Activated naive CD8-positive, alpha-beta T cell treated with anti-CD3 and anti-CD28 coated beads, Interleukin-2, amount 10 ng/mL, durations not matched to agents 7 days and 5 days (primary cell): ENCODE data around the gene ANKRD29. TPM values are rescaled to one million over a fixed set of nuclear protein-coding genes. Genes with fewer than 3 reads are reported as not detected.

ENCODE experiments used
- ATAC-seq: fragments of 150-1000 bp; cut with Tn5 transposase; one replicate; pipeline ENCODE4 v1.10.0; 2021; ENCODE audit warnings: low read depth, moderate library complexity
- POLR2A ChIA-PET: fragments of 350-600 bp; sonication (Branson Sonifier 250); formaldehyde crosslinking; loops from one replicate; lab custom pipeline; 2021; ENCODE audit warnings: antibody characterized with exemption; lab: Charles Lee
- DNase-seq: peaks from one replicate; pipeline ENCODE4 v3.0.0; 2021
- H3K27ac Mint-ChIP-seq: one replicate; pipeline ENCODE4 v1.8.0; 2022; ENCODE audit warnings: mild to moderate bottlenecking, mixed read lengths
- H3K27me3 Mint-ChIP-seq: one replicate; pipeline ENCODE4 v1.8.0; 2022; ENCODE audit warnings: mild to moderate bottlenecking, moderate library complexity, mixed read lengths
- H3K36me3 Mint-ChIP-seq: one replicate; pipeline ENCODE4 v1.8.0; 2021; ENCODE audit warnings: mild to moderate bottlenecking, mixed read lengths
- H3K4me1 Mint-ChIP-seq: one replicate; pipeline ENCODE4 v1.8.0; 2021; ENCODE audit warnings: mixed read lengths
- H3K4me3 Mint-ChIP-seq: one replicate; pipeline ENCODE4 v1.8.0; 2022; ENCODE audit warnings: mild to moderate bottlenecking, moderate library complexity, mixed read lengths
- H3K9me3 Mint-ChIP-seq: one replicate; pipeline ENCODE4 v1.8.0; 2021; ENCODE audit warnings: mixed read lengths
- total RNA-seq, 2 experiments: library from RNA; stranded (reverse); gene quantifications; one replicate each; pipeline ENCODE4 v1.2.3, GENCODE V29; 2021

Gene ANKRD29
- total RNA-seq, 2 experiments from 2014 or later = not detected

DNA sequence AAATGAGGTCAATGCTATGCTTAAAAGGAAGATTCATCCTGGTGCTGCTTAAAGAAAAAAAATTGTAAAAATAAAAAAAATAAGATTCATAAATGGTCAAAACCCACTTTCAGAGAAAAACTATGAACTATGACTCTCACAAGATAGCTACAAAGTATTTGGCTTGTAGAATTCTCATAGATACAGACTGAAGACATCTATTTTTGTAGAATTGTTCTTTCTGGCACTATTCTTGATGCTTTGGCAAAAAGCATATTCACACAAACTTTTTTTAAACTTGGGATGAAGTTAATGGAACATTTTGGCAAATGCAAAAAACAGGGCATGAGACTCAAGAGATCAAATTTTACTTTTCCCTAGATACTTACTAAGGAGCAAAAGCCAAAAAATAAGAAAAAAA is 12.5 kb upstream of the ANKRD29 start:
- Mint-ChIP-seq H3K4me1 (no peaks in the 10 kb centered on the region), H3K9me3 (no peaks in the 10 kb centered on the region), H3K36me3 (no peaks in the 10 kb centered on the region), H3K4me3 (no peak overlapping the region), H3K27ac (no peak overlapping the region), H3K27me3 (peaks cover 34% of the 10 kb centered on the region)
- no peak for DNase-seq
- no peak for ATAC-seq
- POLR2A ChIA-PET = no interaction called here

DNA sequence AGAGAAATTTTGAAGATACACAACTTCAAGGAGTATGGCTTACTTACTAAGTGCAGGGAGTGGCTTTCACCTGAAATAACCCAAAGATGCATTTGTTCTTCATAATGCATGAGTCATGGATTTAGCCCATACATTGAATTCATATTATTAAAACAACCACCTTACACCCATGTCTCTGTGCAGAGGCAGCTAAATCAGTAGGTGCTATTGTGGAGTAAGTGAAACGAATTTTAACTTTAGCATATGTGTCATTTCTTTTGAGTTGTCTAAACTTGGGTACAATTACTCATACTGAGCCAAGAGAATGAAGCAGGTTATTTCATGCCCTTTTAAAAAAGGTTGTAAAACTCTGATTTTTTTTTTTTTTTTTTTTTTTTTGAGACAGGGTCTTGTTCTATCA is 11.0 kb upstream of the ANKRD29 start:
- no peak for ATAC-seq
- H3K4me3 Mint-ChIP-seq = no peak overlapping the region
- DNase-seq = no peak
- no peaks in the 10 kb centered on the region for H3K36me3 Mint-ChIP-seq
- no peak overlapping the region for H3K27ac Mint-ChIP-seq
- H3K9me3 Mint-ChIP-seq = no peaks in the 10 kb centered on the region
- H3K4me1 Mint-ChIP-seq = no peaks in the 10 kb centered on the region
- peaks cover 37% of the 10 kb centered on the region for H3K27me3 Mint-ChIP-seq
- POLR2A ChIA-PET = no interaction called here

DNA sequence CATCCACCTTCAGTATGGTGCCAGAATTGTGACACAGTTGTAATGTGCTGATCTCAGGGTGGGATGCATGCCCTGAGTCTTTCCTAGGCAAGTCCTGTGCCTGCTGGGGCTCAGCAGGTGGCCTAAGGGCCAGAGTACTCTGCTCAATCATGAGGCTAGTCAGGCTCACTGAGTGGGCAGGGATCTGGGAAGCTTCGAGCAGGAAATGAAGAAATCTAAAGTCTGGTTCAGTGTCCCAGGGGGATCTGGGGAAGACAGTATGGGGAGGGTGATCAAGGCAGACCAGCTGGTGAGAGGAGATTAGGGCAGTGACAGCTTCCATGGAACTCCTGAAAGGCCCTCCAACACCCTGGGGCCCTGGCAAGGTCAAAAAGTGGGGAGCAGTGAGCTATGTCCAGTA is 8.9 kb upstream of the ANKRD29 start:
- H3K27ac Mint-ChIP-seq = no peak overlapping the region
- DNase-seq = no peak
- H3K36me3 Mint-ChIP-seq = no peaks in the 10 kb centered on the region
- ATAC-seq = no peak
- H3K9me3 Mint-ChIP-seq = no peaks in the 10 kb centered on the region
- H3K4me1 Mint-ChIP-seq = no peaks in the 10 kb centered on the region
- peaks cover 52% of the 10 kb centered on the region for H3K27me3 Mint-ChIP-seq
- POLR2A ChIA-PET = interaction anchor here (0.8 kb wide), 1 partner anchor 23 kb away, joined by 3 read pairs; no protein-coding TSS in a partner anchor
- H3K4me3 Mint-ChIP-seq = no peak overlapping the region

DNA sequence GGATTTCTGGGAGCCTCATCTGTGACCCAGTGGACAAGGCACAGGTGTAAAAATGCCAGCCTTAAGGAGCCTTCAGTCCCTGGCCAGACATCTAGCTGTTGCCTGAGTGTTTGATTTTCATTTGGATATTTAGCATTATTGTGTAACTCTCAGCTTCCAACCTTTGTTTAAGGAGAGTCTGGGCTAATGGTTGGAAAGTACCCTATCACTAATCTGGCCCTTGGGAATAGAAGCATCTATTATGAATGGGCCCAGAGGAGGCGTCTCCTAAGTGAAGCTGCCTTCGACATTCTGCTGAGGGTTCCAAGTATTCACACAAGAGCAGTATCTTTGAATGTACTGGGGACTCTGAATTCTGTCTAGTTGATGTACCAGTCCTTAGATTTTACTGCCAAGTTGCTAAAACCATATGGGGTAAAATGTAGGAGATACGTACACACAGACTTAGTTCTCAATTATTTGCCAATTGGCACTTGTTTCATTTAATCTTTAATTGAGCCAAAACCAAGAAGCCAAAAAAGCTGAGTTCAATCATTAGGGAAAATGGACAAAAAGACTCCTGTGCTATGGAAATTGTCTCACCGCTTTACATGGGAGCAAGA is 7.2 kb upstream of the ANKRD29 start:
- no peak overlapping the region for H3K4me3 Mint-ChIP-seq
- no peaks in the 10 kb centered on the region for H3K9me3 Mint-ChIP-seq
- DNase-seq = no peak
- H3K27ac Mint-ChIP-seq = no peak overlapping the region
- H3K36me3 Mint-ChIP-seq = no peaks in the 10 kb centered on the region
- peaks cover 56% of the 10 kb centered on the region for H3K27me3 Mint-ChIP-seq
- POLR2A ChIA-PET = no interaction called here
- ATAC-seq = no peak
- H3K4me1 Mint-ChIP-seq = peaks cover 1% of the 10 kb centered on the region

DNA sequence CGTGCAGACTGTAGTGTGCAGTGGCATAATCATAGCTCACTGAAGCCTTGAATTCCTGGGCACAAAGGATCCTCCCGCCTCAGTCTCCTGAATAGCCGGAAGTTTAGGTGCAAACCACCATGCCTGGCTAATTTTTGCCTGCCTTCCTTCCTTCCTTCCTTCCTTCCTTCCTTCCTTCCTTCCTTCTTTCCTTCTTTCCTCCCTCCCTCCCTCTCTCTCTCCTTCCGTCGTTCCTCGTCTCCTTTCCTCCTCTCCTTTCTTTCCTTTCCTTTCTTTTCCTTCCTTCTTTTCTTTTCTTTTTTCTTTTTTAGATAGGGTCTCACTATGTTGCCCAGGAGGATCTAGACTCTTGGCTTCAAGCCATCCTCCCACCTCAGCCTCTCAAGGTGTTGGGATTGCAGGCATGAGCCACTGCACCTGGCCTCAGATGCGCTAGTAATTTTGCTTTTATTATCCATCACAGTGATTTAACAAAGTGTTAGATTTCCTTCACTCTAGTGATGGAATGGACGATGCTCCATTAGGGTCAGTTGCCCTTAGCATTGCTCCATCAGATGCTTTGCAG is 6.6 kb upstream of the ANKRD29 start:
- POLR2A ChIA-PET = no interaction called here
- ATAC-seq = no peak
- Mint-ChIP-seq H3K36me3 (no peaks in the 10 kb centered on the region), H3K4me3 (no peak overlapping the region), H3K27me3 (peaks cover 58% of the 10 kb centered on the region), H3K27ac (no peak overlapping the region), H3K4me1 (peaks cover 1% of the 10 kb centered on the region), H3K9me3 (no peaks in the 10 kb centered on the region)
- DNase-seq = no peak

DNA sequence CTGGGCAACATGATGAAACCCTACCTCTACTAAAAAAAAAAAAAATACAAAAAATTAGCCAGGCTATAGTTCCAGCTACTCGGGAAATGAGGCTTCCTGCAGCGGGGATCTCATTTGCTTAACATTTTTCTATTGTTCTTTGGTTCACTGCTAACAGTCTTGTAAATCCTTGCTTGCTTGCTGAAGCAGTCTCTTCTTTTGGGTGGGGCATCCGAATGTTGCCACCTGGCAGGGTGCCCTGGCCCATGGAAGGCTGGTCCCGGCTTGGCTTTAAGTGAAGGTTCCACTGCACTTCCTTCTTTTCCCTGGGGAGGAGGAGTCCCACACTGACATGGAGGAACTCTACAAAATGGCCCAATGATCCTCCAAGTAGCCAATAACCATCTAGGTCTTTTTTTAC is 6.0 kb upstream of the ANKRD29 start:
- POLR2A ChIA-PET = no interaction called here
- Mint-ChIP-seq H3K4me3 (no peak overlapping the region), H3K36me3 (no peaks in the 10 kb centered on the region), H3K9me3 (no peaks in the 10 kb centered on the region), H3K4me1 (peaks cover 1% of the 10 kb centered on the region), H3K27me3 (peaks cover 61% of the 10 kb centered on the region), H3K27ac (no peak overlapping the region)
- DNase-seq = no peak
- no peak for ATAC-seq

DNA sequence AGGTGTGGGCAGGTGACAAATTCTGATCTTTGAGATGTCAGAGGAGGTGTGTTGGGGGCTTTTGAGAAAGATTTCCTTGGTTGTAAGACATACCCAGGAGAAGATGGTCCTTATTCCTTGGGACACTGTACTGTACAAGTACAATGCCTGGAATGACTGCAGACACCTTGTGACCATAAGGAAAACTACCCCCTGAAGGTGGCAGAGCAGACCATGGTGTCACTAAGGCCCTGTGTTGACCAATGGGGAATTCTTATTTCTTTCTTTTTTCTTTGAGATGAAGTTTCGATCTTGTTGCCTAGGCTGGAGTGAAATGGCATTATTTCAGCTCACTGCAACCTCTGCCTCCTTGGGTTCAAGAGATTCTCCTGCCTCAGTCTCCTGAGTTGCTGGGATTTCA is 4.4 kb upstream of the ANKRD29 start:
- no peak overlapping the region for H3K4me3 Mint-ChIP-seq
- no peak for ATAC-seq
- H3K9me3 Mint-ChIP-seq = no peaks in the 10 kb centered on the region
- POLR2A ChIA-PET = no interaction called here
- H3K27ac Mint-ChIP-seq = no peak overlapping the region
- H3K4me1 Mint-ChIP-seq = peaks cover 8% of the 10 kb centered on the region
- peaks cover 71% of the 10 kb centered on the region for H3K27me3 Mint-ChIP-seq
- no peak for DNase-seq
- H3K36me3 Mint-ChIP-seq = no peaks in the 10 kb centered on the region

DNA sequence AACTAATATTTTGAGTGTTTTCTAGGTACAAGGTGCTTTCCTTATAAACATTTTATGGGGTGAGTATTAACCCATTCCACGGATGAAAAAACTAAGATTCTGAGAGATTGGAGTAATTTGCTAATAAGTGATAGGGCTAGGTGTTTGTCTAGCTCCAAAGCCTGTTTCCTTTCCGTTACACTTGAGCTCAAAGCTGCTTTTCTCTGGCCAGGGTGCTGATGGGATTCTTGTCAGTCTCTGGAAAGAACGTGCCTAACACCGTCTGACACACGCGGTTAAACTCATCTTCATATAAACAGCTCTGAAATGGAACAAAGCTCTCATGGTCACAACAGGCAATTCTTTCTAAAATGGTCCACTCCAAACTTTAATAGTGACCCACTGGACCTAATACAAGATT is 2.0 kb upstream of the ANKRD29 start:
- H3K4me3 Mint-ChIP-seq = no peak overlapping the region
- POLR2A ChIA-PET = no interaction called here
- peaks cover 13% of the 10 kb centered on the region for H3K4me1 Mint-ChIP-seq
- H3K9me3 Mint-ChIP-seq = no peaks in the 10 kb centered on the region
- no peaks in the 10 kb centered on the region for H3K36me3 Mint-ChIP-seq
- no peak for ATAC-seq
- H3K27me3 Mint-ChIP-seq = peaks cover 85% of the 10 kb centered on the region
- no peak for DNase-seq
- no peak overlapping the region for H3K27ac Mint-ChIP-seq

DNA sequence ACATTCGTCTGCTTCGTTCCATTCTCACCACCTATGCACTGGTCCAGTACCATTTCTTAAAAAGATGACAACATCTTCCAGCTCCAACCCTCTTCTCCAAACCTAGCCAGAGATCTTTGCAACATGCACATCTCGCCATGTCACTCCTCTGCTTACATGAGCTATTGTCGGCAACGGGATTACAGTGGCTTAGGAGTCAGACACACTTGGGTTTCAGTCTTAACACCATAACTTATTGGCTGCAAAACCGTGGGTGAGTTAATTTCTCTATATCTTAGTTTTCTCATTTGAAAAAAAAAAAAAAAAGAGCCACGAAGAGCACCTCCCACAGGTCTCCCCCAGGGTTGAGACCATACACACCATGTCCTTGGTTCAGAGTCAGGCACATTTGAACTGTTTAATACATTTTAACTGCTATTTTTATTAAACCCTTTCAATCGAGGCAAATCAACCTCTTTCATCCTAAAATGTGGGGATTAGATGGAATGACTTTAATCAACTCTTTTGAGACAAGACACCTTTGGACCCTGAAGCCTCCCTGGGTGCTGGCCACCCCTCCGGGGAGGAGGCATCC is 889 bp downstream of the ANKRD29 start:
- POLR2A ChIA-PET = interaction anchor here (0.7 kb wide), 1 partner anchor 100 kb away, joined by 5 read pairs; no protein-coding TSS in a partner anchor
- Mint-ChIP-seq H3K4me3 (peak overlapping the region; percentile 58), H3K36me3 (no peaks in the 10 kb centered on the region), H3K4me1 (peaks cover 13% of the 10 kb centered on the region), H3K27ac (no peak overlapping the region), H3K9me3 (no peaks in the 10 kb centered on the region), H3K27me3 (peaks cover 87% of the 10 kb centered on the region)
- DNase-seq = no peak
- ATAC-seq = no peak

DNA sequence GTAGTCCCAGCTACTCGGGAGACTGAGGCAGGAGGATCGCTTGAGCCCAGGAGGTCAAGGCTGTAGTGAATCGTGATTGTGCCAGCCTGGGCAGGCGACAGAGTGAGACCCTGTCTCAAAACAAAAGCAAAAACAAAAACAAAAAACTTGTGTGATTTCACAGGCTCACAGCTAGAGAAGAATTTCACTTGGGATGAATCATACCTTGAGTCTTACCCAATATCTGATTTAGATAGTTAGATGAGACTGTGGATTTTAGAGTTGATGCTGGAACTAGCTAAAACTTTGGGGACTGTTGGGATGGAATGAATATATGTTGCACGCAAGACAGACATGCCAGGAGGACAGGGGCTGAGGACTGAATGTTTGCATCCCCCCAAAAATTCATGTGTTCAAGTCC is 4.4 kb downstream of the ANKRD29 start:
- Mint-ChIP-seq H3K4me3 (no peak overlapping the region), H3K27me3 (peaks cover 62% of the 10 kb centered on the region), H3K27ac (no peak overlapping the region), H3K9me3 (no peaks in the 10 kb centered on the region), H3K4me1 (peaks cover 10% of the 10 kb centered on the region), H3K36me3 (no peaks in the 10 kb centered on the region)
- DNase-seq = no peak
- no peak for ATAC-seq
- POLR2A ChIA-PET = no interaction called here

DNA sequence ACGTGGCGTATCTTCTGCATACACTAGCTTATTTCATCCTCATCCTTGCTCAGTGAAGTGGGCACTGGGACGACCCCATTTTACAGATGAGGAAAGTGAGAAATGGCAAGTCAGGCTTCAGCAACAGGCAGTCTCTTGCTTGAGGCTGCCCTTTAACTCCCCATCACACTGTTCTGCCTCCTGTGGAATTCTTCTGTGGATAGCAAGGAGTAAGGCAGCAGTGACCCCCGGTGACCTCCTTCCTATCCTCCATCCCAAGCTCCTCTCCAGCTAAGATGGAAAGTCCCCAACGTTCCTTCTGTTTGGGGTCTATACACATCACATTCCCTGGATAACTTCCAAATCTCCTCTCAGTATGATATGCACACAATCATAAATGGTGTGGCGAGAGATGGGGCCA is 10.5 kb downstream of the ANKRD29 start:
- no peak for ATAC-seq

DNA sequence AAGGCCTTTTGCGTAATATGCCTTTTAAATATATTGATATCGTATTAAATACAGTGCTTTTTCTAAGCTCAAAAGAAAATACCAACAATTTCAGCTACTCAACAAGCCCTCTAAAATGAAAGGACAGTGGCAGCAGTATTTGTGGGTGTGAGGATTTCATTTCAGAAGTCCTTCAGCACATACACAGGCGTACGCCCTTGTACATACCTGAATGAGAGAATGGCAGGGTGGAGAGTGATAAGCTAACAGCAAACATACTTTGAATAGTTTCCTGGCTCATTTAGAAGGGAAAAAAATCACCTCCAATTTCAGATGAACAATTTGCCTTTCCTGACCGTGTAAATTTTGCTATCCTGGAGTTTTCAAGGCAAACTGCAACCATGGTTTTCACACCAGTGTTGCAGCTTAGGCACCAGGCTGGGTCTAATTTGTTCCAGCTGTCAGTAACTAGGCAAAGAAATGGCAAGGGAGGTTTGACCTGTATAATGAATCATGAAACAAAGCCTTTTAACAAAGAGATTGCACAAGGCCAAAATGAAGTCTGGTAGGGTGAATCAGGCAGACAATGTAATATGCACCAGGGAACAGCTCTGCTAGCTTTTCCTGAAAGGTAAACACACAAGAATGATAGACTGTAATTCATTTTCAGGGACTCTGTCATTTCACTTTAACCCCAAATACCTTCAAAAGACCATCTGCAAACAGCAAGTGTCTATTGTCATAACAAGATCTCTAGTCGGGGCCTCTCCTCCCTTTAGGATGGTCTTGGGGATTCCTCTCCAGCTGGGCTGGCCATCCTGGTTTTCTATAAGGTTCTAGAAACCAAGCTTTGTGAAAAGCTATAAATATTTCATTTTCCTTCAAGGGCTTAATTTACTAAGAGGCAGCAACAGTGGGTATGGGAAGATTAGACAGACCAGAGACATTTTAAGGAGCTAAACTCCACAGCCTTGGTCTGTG is 11.5 kb downstream of the ANKRD29 start:
- POLR2A ChIA-PET = no interaction called here

More for the DNA sequence above, 10.5 kb downstream of the ANKRD29 start:
- Mint-ChIP-seq H3K9me3 (no peaks in the 10 kb centered on the region), H3K4me3 (no peak overlapping the region), H3K4me1 (no peaks in the 10 kb centered on the region), H3K27ac (no peak overlapping the region), H3K27me3 (peaks cover 29% of the 10 kb centered on the region), H3K36me3 (no peaks in the 10 kb centered on the region)
- DNase-seq = no peak
- POLR2A ChIA-PET = no interaction called here

DNA sequence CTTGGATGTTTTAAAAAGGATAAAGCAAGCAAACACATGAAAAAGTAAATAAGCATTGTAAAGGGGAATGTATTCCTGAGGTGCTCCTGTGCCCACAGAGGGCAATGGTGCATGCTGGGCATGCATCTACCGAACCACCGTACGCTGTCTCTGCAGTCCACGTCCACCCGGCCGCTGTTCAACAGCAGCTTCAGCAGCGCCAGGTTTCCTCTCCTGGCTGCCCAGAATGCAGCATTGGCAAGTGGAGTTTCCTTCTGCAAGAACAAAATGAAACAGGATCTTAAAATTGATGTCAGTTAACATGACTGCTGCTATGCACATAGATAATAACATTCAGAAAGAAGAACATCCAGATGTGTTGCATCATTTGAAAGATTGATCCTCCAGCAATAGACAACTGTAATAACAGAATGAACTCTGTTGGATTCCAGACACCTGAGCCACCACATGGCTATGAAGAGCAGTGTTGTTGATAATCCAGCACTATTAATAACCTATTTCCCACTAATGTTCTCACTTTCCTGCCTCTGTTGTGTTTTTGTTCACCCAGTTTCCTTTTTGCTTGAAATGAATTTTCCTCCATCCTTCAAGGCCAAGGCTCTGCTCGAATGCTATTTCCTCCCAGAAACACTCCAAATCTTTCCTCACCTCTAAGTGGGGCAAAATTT is 13.6 kb downstream of the ANKRD29 start:
- no peaks in the 10 kb centered on the region for H3K9me3 Mint-ChIP-seq
- peaks cover 40% of the 10 kb centered on the region for H3K27me3 Mint-ChIP-seq
- H3K4me1 Mint-ChIP-seq = no peaks in the 10 kb centered on the region
- DNase-seq (no peak), ATAC-seq (no peak)
- no peaks in the 10 kb centered on the region for H3K36me3 Mint-ChIP-seq
- no peak overlapping the region for H3K4me3 Mint-ChIP-seq
- POLR2A ChIA-PET = no interaction called here
- H3K27ac Mint-ChIP-seq = no peak overlapping the region

More for the DNA sequence above, 11.5 kb downstream of the ANKRD29 start:
- Mint-ChIP-seq H3K27ac (no peak overlapping the region), H3K9me3 (no peaks in the 10 kb centered on the region), H3K36me3 (no peaks in the 10 kb centered on the region), H3K4me3 (no peak overlapping the region), H3K4me1 (no peaks in the 10 kb centered on the region), H3K27me3 (peaks cover 32% of the 10 kb centered on the region)
- no peak for DNase-seq
- ATAC-seq = no peak
